Sigmoid colon (tissue), 4 donors: ENCODE results near the gene TMED5.

ENCODE experiments used
- EP300 ChIP-seq, 4 donors: sonication (generic); formaldehyde crosslinking; IDR thresholded peaks; one replicate each; pipeline ENCODE4 v1.6.1; 2017; ENCODE audit warnings: antibody characterized with exemption in 4 of 4
- POLR2A ChIP-seq, 2 donors: fragments of 450-650 bp; IDR thresholded peaks; one replicate each; pipeline ENCODE4 v1.6.1; 2016; ENCODE audit warnings: antibody characterized with exemption in 2 of 2, mild to moderate bottlenecking in 2 of 2, moderate library complexity in 2 of 2
- TF ChIP-seq, protein P1 (sequence below), 4 experiments: fragments of 450-650 bp in 3 of 4; fragments of 200-600 bp in 1 of 4; IDR thresholded peaks; one replicate each; pipeline ENCODE4 v1.5.1; 2016 to 2019; ENCODE audit warnings: antibody characterized with exemption in 4 of 4, mild to moderate bottlenecking in 3 of 4, moderate library complexity in 2 of 4

DNA sequence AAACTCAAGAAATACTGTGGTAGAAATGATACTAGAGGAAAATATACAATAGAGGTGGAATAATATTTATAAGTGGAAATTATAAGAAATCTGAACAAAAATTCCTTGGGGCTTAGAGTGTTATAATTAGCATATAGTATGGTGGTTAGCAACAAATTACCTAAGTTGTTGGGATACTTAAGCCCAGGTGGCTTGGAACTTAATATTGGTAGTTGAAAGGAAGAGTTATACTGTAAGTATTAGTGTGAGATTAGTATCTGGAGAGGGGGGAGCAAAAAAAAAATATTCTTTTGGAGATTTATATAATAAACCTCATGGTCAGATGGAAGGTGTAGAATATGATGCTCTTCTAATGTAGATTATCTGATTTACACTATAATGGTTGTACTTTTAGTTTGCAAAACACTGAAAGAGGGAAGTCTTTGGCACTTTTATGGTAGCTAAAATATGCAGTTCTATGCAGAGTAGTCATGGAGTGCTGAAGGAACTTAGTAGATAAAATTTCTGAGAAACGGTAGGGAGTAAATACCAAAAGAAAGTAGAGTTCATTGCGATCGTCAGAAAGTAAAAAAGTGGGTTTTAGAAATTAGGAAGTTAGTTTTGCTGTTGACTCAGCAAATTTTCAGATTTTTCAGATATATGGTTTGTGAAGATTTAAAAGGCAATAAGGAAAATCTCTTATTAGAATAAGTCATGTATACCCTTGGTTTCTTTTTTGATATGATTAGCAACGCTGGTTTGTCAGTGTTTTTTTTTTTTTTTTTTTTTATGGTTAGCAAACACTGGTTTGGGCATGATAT is 55.5 kb downstream of the TMED5 start:
- TF ChIP-seq, protein P1, sequence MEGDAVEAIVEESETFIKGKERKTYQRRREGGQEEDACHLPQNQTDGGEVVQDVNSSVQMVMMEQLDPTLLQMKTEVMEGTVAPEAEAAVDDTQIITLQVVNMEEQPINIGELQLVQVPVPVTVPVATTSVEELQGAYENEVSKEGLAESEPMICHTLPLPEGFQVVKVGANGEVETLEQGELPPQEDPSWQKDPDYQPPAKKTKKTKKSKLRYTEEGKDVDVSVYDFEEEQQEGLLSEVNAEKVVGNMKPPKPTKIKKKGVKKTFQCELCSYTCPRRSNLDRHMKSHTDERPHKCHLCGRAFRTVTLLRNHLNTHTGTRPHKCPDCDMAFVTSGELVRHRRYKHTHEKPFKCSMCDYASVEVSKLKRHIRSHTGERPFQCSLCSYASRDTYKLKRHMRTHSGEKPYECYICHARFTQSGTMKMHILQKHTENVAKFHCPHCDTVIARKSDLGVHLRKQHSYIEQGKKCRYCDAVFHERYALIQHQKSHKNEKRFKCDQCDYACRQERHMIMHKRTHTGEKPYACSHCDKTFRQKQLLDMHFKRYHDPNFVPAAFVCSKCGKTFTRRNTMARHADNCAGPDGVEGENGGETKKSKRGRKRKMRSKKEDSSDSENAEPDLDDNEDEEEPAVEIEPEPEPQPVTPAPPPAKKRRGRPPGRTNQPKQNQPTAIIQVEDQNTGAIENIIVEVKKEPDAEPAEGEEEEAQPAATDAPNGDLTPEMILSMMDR (IDR thresholded peaks at IDR 0.05), result no peak
- TF ChIP-seq POLR2A (IDR thresholded peaks at IDR 0.05) (no peak), EP300 (IDR thresholded peaks at IDR 0.05) (no peak)
